ENCODE data around the gene PRKG1.

Gene PRKG1

DNA sequence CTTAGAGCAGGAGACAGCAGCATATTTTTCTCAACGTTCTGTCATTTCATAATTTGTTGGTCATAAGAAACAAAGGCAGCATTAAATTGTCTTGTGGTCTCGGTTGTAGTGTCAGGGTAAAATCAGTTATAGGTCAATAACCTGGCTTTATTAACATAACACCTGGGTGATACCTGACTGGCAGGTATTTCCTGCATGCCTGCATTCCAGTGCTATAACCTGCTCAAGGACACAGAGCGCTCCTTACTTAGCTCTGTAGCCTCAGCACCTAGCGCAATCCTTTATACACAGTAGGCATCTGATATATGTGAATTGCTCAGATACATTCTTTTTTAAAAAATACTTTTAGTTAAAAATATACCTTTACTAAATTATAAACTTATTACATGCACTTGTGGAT lies 38.9 kb upstream of the PRKG1 start:
- no peak for DNase-seq (ENCODE audit: low read depth in 1 of 2, low spot score in 1 of 2)
- no peaks in the 10 kb centered on the region for H3K27me3 ChIP-seq (ENCODE audit: insufficient read depth, poor library complexity, severe bottlenecking)
- H3K4me3 ChIP-seq (replicated peaks; ENCODE audit: insufficient read depth, low read length): no peak overlapping the region
- TF ChIP-seq GABPA (IDR thresholded peaks at IDR 0.05; ENCODE audit: low read depth): no peak
- no peak for TF ChIP-seq POLR2AphosphoS5 (IDR thresholded peaks at IDR 0.05; ENCODE audit: low read depth)
- no peak for TF ChIP-seq REST (IDR thresholded peaks at IDR 0.05; ENCODE audit: insufficient replicate concordance, low read depth)
- TF ChIP-seq, protein P1, sequence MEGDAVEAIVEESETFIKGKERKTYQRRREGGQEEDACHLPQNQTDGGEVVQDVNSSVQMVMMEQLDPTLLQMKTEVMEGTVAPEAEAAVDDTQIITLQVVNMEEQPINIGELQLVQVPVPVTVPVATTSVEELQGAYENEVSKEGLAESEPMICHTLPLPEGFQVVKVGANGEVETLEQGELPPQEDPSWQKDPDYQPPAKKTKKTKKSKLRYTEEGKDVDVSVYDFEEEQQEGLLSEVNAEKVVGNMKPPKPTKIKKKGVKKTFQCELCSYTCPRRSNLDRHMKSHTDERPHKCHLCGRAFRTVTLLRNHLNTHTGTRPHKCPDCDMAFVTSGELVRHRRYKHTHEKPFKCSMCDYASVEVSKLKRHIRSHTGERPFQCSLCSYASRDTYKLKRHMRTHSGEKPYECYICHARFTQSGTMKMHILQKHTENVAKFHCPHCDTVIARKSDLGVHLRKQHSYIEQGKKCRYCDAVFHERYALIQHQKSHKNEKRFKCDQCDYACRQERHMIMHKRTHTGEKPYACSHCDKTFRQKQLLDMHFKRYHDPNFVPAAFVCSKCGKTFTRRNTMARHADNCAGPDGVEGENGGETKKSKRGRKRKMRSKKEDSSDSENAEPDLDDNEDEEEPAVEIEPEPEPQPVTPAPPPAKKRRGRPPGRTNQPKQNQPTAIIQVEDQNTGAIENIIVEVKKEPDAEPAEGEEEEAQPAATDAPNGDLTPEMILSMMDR (IDR thresholded peaks at IDR 0.05; ENCODE audit: insufficient read depth, low read length): no peak
- TF ChIP-seq SPI1 (IDR thresholded peaks at IDR 0.05; ENCODE audit: borderline replicate concordance, low read depth): no peak
- H3K27ac ChIP-seq (replicated peaks): no peak overlapping the region

- DNase-seq (ENCODE audit: low read depth in 1 of 2, low spot score in 1 of 2): no peak
- TF ChIP-seq, protein P1 (IDR thresholded peaks at IDR 0.05; ENCODE audit: insufficient read depth, low read length): no peak
- TF ChIP-seq GABPA (IDR thresholded peaks at IDR 0.05; ENCODE audit: low read depth) (no peak), SPI1 (IDR thresholded peaks at IDR 0.05; ENCODE audit: borderline replicate concordance, low read depth) (no peak), REST (IDR thresholded peaks at IDR 0.05; ENCODE audit: insufficient replicate concordance, low read depth) (no peak), POLR2AphosphoS5 (IDR thresholded peaks at IDR 0.05; ENCODE audit: low read depth) (no peak)
Observed at GRCh38 chr10:51045871-51046270, 28.4 kb upstream of the PRKG1 start.

DNA sequence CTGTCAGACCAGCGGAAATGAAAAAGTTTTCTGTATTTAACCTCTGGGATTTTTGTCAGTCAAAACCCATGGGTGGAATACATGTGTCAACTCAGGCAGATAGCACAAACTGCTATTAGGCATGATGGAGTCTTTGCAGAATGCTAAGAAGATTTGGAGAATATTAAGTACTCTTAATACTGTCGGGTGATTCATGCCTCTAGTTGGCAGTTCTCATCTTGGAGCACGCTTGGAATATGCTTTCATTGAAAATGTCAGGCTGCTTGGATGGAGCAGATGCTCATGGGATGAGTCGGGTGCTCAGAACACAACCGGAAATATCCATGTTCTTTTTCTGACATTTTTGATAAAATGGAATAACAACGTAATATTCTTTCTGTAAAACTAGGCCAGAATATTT lies 27.6 kb upstream of the PRKG1 start:
- no peak overlapping the region for H3K4me3 ChIP-seq (replicated peaks; ENCODE audit: insufficient read depth, low read length)
- no peak for DNase-seq (ENCODE audit: low read depth in 1 of 2, low spot score in 1 of 2)
- no peak overlapping the region for H3K27ac ChIP-seq (replicated peaks)
- H3K27me3 ChIP-seq (ENCODE audit: insufficient read depth, poor library complexity, severe bottlenecking): no peaks in the 10 kb centered on the region
- no peak for TF ChIP-seq REST (IDR thresholded peaks at IDR 0.05; ENCODE audit: insufficient replicate concordance, low read depth)
- TF ChIP-seq GABPA (IDR thresholded peaks at IDR 0.05; ENCODE audit: low read depth): no peak
- TF ChIP-seq, protein P1 (IDR thresholded peaks at IDR 0.05; ENCODE audit: insufficient read depth, low read length): no peak
- TF ChIP-seq SPI1 (IDR thresholded peaks at IDR 0.05; ENCODE audit: borderline replicate concordance, low read depth): no peak
- TF ChIP-seq POLR2AphosphoS5 (IDR thresholded peaks at IDR 0.05; ENCODE audit: low read depth): no peak

More at GRCh38 chr10:51045871-51046270, 28.4 kb upstream of the PRKG1 start:
- no peak overlapping the region for H3K4me3 ChIP-seq (replicated peaks; ENCODE audit: insufficient read depth, low read length)
- H3K27me3 ChIP-seq (ENCODE audit: insufficient read depth, poor library complexity, severe bottlenecking): no peaks in the 10 kb centered on the region
- H3K27ac ChIP-seq (replicated peaks): no peak overlapping the region

All from HL-60 (cell line).